ENCODE measurements around the gene ACTA2. TPM values are rescaled to one million over a fixed set of nuclear protein-coding genes. Genes with fewer than 3 reads are reported as not detected.

Gene ACTA2
- total RNA-seq, 4 donors from 2014 or later, result 146 to 162 (median 152) TPM

DNA sequence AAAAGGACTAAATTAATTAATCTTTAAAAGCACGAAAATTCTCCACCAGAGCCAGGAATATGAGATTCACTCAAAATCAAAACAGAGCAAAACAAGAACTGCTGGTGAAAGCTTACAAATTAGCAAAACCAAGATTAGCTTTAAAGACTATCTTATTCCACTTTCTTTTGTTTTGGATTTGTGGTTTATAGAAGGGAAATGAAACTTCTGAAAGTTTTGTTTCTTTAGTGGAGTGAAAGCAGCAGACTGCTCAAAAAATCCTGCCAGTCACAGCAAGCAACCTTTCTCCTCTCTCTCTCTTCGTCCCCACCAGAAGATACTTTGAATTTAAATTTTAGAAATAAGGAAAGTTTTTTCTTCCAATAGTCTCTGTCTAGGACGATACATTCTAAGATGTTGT, 7.8 kb downstream of the ACTA2 start:
- Histone ChIP-seq H3K27me3 (no peaks in the 10 kb centered on the region), H3K9me3 (no peaks in the 10 kb centered on the region), H3K4me3 (no peak overlapping the region), H3K36me3 (no peaks in the 10 kb centered on the region), H3K27ac (no peak overlapping the region), H3K4me1 (no peaks in the 10 kb centered on the region)
- no peak for DNase-seq (ENCODE audit: low spot score in 2 of 2)
- TF ChIP-seq, protein P1, sequence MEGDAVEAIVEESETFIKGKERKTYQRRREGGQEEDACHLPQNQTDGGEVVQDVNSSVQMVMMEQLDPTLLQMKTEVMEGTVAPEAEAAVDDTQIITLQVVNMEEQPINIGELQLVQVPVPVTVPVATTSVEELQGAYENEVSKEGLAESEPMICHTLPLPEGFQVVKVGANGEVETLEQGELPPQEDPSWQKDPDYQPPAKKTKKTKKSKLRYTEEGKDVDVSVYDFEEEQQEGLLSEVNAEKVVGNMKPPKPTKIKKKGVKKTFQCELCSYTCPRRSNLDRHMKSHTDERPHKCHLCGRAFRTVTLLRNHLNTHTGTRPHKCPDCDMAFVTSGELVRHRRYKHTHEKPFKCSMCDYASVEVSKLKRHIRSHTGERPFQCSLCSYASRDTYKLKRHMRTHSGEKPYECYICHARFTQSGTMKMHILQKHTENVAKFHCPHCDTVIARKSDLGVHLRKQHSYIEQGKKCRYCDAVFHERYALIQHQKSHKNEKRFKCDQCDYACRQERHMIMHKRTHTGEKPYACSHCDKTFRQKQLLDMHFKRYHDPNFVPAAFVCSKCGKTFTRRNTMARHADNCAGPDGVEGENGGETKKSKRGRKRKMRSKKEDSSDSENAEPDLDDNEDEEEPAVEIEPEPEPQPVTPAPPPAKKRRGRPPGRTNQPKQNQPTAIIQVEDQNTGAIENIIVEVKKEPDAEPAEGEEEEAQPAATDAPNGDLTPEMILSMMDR (IDR thresholded peaks at IDR 0.05), result no peak
- TF ChIP-seq POLR2A (IDR thresholded peaks at IDR 0.05), result no peak
- 74% methylated on average over 3 of the region's 3 CpGs for WGBS

DNA sequence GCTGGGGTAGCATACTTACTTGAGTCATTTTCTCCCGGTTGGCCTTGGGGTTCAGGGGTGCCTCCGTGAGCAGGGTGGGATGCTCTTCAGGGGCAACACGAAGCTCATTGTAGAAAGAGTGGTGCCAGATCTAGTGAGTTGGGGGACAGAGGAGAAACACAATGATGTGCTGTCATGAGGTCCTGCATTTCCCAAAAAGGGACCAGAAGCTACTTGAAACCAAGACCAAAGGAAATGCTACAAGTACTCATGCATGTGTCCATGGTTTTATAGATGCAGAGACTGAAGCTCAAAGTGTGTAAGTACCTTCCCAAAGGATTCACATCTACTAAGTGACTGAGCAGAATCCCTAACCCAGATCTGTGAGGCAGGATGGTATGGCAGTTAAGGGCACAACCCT, 8.8 kb downstream of the ACTA2 start:
- Histone ChIP-seq H3K27ac (no peak overlapping the region), H3K9me3 (no peaks in the 10 kb centered on the region), H3K4me1 (no peaks in the 10 kb centered on the region), H3K36me3 (peaks cover 10% of the 10 kb centered on the region), H3K4me3 (no peak overlapping the region), H3K27me3 (no peaks in the 10 kb centered on the region)
- DNase-seq (ENCODE audit: low spot score in 2 of 2), result no peak
- WGBS, result 86% methylated on average over 3 of the region's 3 CpGs
- TF ChIP-seq EP300 (IDR thresholded peaks at IDR 0.05) (no peak), POLR2A (IDR thresholded peaks at IDR 0.05) (no peak), POLR2AphosphoS5 (IDR thresholded peaks at IDR 0.05) (no peak)
- TF ChIP-seq, protein P1 (IDR thresholded peaks at IDR 0.05), result no peak

DNA sequence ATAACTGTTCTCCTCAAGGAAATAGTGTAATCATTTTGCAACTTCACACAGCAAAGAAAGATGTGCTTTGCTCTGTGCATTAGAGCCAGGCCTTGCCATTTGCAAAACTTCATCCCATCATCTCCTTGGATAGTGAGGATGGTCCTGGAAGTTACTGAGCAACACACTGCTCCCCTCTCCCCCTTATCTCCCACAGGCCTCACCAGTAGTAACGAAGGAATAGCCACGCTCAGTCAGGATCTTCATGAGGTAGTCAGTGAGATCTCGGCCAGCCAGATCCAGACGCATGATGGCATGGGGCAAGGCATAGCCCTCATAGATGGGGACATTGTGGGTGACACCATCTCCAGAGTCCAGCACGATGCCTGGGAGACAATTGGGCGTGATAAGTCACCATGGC, 11.5 kb downstream of the ACTA2 start:
- Histone ChIP-seq H3K27me3 (no peaks in the 10 kb centered on the region), H3K4me1 (no peaks in the 10 kb centered on the region), H3K9me3 (no peaks in the 10 kb centered on the region), H3K4me3 (no peak overlapping the region), H3K36me3 (peaks cover 11% of the 10 kb centered on the region), H3K27ac (no peak overlapping the region)
- TF ChIP-seq POLR2A (IDR thresholded peaks at IDR 0.05) (no peak), EP300 (IDR thresholded peaks at IDR 0.05) (no peak), POLR2AphosphoS5 (IDR thresholded peaks at IDR 0.05) (no peak)
- TF ChIP-seq, protein P1 (IDR thresholded peaks at IDR 0.05), result no peak
- 95% methylated on average over 4 of the region's 6 CpGs for WGBS
- no peak for DNase-seq (ENCODE audit: low spot score in 2 of 2)

DNA sequence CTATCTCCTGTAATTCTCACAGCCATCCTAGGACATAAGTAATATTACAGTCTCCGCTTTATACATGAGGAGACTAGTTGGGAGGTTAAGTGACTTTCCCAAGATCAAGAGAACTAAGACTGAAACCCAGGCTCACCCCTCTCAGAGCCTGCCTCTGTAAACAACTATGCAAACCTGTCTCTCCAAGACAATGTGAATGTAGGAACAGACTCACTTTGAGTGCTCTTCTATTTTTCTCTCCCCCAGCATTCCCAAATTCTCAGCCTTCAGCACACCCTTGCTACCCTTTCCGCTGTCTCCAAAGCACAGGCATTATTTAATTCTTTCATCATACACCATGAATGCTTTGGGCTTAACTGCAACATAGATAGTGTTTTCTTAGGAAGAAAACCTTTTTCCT, 13.6 kb downstream of the ACTA2 start:
- Histone ChIP-seq H3K9me3 (no peaks in the 10 kb centered on the region), H3K36me3 (peaks cover 11% of the 10 kb centered on the region), H3K27me3 (no peaks in the 10 kb centered on the region), H3K27ac (no peak overlapping the region), H3K4me3 (no peak overlapping the region), H3K4me1 (peaks cover 12% of the 10 kb centered on the region)
- 97% methylated on average over 2 of the region's 2 CpGs for WGBS
- DNase-seq (ENCODE audit: low spot score in 2 of 2), result no peak
- TF ChIP-seq EP300 (IDR thresholded peaks at IDR 0.05), result no peak

DNA sequence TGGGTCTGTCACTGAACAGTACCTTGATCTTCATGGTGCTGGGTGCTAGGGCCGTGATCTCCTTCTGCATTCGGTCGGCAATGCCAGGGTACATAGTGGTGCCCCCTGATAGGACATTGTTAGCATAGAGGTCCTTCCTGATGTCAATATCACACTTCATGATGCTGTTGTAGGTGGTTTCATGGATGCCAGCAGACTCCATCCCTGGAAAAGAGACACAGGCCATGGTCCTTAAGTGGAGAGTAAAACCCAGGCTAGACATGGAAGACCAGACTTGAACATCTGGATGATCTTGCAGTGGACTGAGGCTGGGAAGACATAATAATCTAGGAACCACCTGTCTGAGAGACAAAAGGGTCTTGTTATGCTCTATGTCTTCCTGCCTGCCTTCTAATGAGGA, 14.5 kb downstream of the ACTA2 start:
- TF ChIP-seq POLR2AphosphoS5 (IDR thresholded peaks at IDR 0.05), result no peak
- TF ChIP-seq, protein P1 (IDR thresholded peaks at IDR 0.05), result no peak
- no peak for TF ChIP-seq POLR2A (IDR thresholded peaks at IDR 0.05)
- no peak for TF ChIP-seq EP300 (IDR thresholded peaks at IDR 0.05)
- peaks cover 12% of the 10 kb centered on the region for H3K4me1 ChIP-seq
- no peaks in the 10 kb centered on the region for H3K9me3 ChIP-seq
- no peak overlapping the region for H3K4me3 ChIP-seq
- WGBS, result 90% methylated on average over 3 of the region's 3 CpGs
- no peaks in the 10 kb centered on the region for H3K27me3 ChIP-seq
- H3K27ac ChIP-seq, result no peak overlapping the region
- no peak for DNase-seq (ENCODE audit: low spot score in 2 of 2)
- H3K36me3 ChIP-seq, result peaks cover 11% of the 10 kb centered on the region

DNA sequence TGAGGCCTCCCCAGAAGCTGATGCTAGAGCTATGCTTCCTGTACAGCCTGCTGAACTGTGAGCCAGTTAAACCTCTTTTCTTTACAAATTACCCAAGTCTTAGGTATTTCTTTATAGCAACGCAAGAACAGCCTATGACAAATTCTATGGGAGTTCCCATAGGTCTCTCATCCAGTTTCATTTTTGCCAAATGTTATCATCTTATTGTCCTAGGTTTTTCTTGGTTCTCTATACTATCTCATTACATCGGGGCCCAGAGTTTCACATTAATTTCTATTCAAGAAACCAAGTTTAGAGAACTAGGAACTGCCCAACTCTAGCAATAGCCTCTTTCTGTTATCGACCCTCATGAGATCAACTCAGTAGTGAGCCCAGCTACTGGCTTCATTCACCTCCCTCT, 15.9 kb downstream of the ACTA2 start:
- Histone ChIP-seq H3K36me3 (peaks cover 11% of the 10 kb centered on the region), H3K9me3 (no peaks in the 10 kb centered on the region), H3K4me3 (no peak overlapping the region), H3K27me3 (no peaks in the 10 kb centered on the region), H3K27ac (no peak overlapping the region), H3K4me1 (peaks cover 23% of the 10 kb centered on the region)
- no peak for TF ChIP-seq EP300 (IDR thresholded peaks at IDR 0.05)
- no peak for TF ChIP-seq POLR2A (IDR thresholded peaks at IDR 0.05)
- no peak for TF ChIP-seq POLR2AphosphoS5 (IDR thresholded peaks at IDR 0.05)
- TF ChIP-seq, protein P1 (IDR thresholded peaks at IDR 0.05), result no peak
- WGBS, result 89% methylated on average over 3 of the region's 3 CpGs
- DNase-seq (ENCODE audit: low spot score in 2 of 2), result no peak
